ENCODE results near the gene SORCS2. TPM values are rescaled to one million over a fixed set of nuclear protein-coding genes. Genes with fewer than 3 reads are reported as not detected.

Gene SORCS2
- polyA plus RNA-seq, 1 of the 3 experiments (the other 2 are of a cell fraction), result 1.6 TPM

DNA sequence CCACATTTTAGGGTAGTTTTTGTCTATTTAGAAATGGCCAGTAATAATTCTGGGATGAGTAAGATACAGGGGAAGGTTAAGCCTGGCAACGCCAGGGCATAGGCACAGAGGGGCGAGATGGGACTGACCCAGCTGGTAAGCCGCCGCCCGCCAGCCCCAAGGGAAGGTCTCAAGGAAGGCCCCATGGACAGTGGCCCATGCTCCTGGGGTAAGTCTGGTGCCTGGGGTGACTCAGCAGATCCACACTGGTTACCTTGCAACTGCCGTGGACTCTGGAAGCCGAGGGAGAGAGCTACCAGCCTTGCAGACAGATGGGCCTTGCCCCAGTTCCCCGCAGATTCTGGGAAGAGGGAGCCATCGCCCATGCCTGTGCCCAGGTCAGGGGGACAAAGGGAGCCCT is 567.9 kb downstream of the SORCS2 start:
- no peak overlapping the region for H3K4me3 ChIP-seq (ENCODE audit: low read depth in 2 of 2, low read length in 1 of 2)
- ChIA-PET POLR2A (no interaction called here), CTCF (interaction anchor here (3.5 to 7.4 kb wide), 3 partner anchors 10 to 226 kb away, joined by 15 to 135 read pairs (median 46); no protein-coding TSS in a partner anchor)
- no peak for DNase-seq
- no peak overlapping the region for H3K4me2 ChIP-seq
- TF ChIP-seq, protein P1, sequence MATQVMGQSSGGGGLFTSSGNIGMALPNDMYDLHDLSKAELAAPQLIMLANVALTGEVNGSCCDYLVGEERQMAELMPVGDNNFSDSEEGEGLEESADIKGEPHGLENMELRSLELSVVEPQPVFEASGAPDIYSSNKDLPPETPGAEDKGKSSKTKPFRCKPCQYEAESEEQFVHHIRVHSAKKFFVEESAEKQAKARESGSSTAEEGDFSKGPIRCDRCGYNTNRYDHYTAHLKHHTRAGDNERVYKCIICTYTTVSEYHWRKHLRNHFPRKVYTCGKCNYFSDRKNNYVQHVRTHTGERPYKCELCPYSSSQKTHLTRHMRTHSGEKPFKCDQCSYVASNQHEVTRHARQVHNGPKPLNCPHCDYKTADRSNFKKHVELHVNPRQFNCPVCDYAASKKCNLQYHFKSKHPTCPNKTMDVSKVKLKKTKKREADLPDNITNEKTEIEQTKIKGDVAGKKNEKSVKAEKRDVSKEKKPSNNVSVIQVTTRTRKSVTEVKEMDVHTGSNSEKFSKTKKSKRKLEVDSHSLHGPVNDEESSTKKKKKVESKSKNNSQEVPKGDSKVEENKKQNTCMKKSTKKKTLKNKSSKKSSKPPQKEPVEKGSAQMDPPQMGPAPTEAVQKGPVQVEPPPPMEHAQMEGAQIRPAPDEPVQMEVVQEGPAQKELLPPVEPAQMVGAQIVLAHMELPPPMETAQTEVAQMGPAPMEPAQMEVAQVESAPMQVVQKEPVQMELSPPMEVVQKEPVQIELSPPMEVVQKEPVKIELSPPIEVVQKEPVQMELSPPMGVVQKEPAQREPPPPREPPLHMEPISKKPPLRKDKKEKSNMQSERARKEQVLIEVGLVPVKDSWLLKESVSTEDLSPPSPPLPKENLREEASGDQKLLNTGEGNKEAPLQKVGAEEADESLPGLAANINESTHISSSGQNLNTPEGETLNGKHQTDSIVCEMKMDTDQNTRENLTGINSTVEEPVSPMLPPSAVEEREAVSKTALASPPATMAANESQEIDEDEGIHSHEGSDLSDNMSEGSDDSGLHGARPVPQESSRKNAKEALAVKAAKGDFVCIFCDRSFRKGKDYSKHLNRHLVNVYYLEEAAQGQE (IDR thresholded peaks at IDR 0.05; ENCODE audit: low read depth, low read length), result no peak
- TF ChIP-seq TCF12 (IDR thresholded peaks at IDR 0.05), result no peak
- TF ChIP-seq SIN3A (IDR thresholded peaks at IDR 0.05; ENCODE audit: borderline replicate concordance, low read depth, low read length), result no peak
- no peak for TF ChIP-seq JUND (IDR thresholded peaks at IDR 0.05)
- peaks cover 31% of the 10 kb centered on the region for H3F3A ChIP-seq (replicated peaks; ENCODE audit: insufficient read depth)
- peaks cover 55 to 90% of the 10 kb centered on the region in 2 experiments for H3K36me3 ChIP-seq (replicated peaks in 1 of 2; ENCODE audit: control insufficient read depth in 1 of 2, insufficient read depth in 2 of 2, low read length in 1 of 2)
- no peak overlapping the region for H3K9ac ChIP-seq
- H3K27me3 ChIP-seq (ENCODE audit: insufficient read depth), result no peaks in the 10 kb centered on the region
- no peaks in the 10 kb centered on the region for H3K9me3 ChIP-seq
- no peaks in the 10 kb centered on the region; a peak in 1 of 4 replicates for H3K4me1 ChIP-seq (ENCODE audit: control insufficient read depth in 1 of 2, insufficient read depth in 2 of 2, low read depth in 1 of 2, low read length in 1 of 2)
- H4K20me1 ChIP-seq (ENCODE audit: insufficient read depth), result peaks cover 59% of the 10 kb centered on the region
- WGBS (ENCODE audit: low lambda C conversion rate), result 98% methylated on average over 6 of the region's 9 CpGs
- H3K27ac ChIP-seq (ENCODE audit: low read depth in 2 of 2, low read length in 1 of 2), result no peak overlapping the region; a peak in 1 of 4 replicates
- peaks cover 57% of the 10 kb centered on the region for H3K79me2 ChIP-seq (ENCODE audit: insufficient read depth)
- no peaks in the 10 kb centered on the region for H3K9me2 ChIP-seq
- H2AFZ ChIP-seq (ENCODE audit: low read depth), result no peak overlapping the region

DNA sequence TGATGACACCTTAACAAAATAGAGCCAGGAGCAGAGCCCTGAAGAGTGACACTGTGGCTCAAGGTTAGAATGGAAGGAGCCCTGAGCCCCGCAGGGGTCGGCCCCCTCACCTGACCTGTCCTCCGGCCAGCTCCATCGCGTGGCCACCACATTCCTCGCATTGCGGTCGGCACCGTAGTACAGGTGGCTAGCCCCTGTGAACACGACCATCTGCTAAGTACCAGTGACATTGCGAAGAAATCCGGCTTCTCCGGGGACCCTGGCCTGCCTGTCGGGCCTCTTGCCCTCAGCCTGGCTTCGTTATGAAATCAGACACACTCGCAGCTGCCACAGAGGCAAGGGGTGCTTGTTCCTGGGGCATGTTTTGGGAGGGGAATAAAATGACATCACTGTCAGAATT is 568.4 kb downstream of the SORCS2 start:
- H3K4me3 ChIP-seq (ENCODE audit: low read depth in 2 of 2, low read length in 1 of 2), result no peak overlapping the region
- no peak overlapping the region for H3K9ac ChIP-seq
- H3K9me2 ChIP-seq, result no peaks in the 10 kb centered on the region
- no peak overlapping the region for H2AFZ ChIP-seq (ENCODE audit: low read depth)
- H3K27me3 ChIP-seq (ENCODE audit: insufficient read depth), result no peaks in the 10 kb centered on the region
- peaks cover 61% of the 10 kb centered on the region for H3K79me2 ChIP-seq (ENCODE audit: insufficient read depth)
- no peaks in the 10 kb centered on the region; a peak in 1 of 4 replicates for H3K4me1 ChIP-seq (ENCODE audit: control insufficient read depth in 1 of 2, insufficient read depth in 2 of 2, low read depth in 1 of 2, low read length in 1 of 2)
- H3K36me3 ChIP-seq (replicated peaks in 1 of 2; ENCODE audit: control insufficient read depth in 1 of 2, insufficient read depth in 2 of 2, low read length in 1 of 2), result peaks cover 59 to 93% of the 10 kb centered on the region in 2 experiments
- CTCF ChIA-PET, result interaction anchor here (1.4 to 7.4 kb wide), 11 partner anchors 10 to 226 kb away, joined by 4 to 135 read pairs (median 11); no protein-coding TSS in a partner anchor
- no peaks in the 10 kb centered on the region for H3K9me3 ChIP-seq
- H3F3A ChIP-seq (replicated peaks; ENCODE audit: insufficient read depth), result peaks cover 35% of the 10 kb centered on the region
- POLR2A ChIA-PET, result no interaction called here
- no peak for TF ChIP-seq GATA2 (CRISPR knock-in tag; IDR thresholded peaks at IDR 0.05)
- no peak for TF ChIP-seq POLR2AphosphoS5 (IDR thresholded peaks at IDR 0.05; ENCODE audit: low read depth, low read length)
- no peak for TF ChIP-seq FOSL2 (IDR thresholded peaks at IDR 0.05; ENCODE audit: borderline replicate concordance, low read depth)
- no peak for TF ChIP-seq NRF1 (IDR thresholded peaks at IDR 0.05; ENCODE audit: low read depth, low read length)
- no peak for TF ChIP-seq RFX5 (IDR thresholded peaks at IDR 0.05; ENCODE audit: low read length)
- TF ChIP-seq, protein P2, sequence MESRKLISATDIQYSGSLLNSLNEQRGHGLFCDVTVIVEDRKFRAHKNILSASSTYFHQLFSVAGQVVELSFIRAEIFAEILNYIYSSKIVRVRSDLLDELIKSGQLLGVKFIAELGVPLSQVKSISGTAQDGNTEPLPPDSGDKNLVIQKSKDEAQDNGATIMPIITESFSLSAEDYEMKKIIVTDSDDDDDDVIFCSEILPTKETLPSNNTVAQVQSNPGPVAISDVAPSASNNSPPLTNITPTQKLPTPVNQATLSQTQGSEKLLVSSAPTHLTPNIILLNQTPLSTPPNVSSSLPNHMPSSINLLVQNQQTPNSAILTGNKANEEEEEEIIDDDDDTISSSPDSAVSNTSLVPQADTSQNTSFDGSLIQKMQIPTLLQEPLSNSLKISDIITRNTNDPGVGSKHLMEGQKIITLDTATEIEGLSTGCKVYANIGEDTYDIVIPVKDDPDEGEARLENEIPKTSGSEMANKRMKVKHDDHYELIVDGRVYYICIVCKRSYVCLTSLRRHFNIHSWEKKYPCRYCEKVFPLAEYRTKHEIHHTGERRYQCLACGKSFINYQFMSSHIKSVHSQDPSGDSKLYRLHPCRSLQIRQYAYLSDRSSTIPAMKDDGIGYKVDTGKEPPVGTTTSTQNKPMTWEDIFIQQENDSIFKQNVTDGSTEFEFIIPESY (IDR thresholded peaks at IDR 0.05; ENCODE audit: borderline replicate concordance, low read depth), result no peak
- TF ChIP-seq RXRA (IDR thresholded peaks at IDR 0.05; ENCODE audit: borderline replicate concordance, low read depth), result no peak
- TF ChIP-seq TAF1 (IDR thresholded peaks at IDR 0.05; ENCODE audit: borderline replicate concordance, low read depth, low read length), result no peak
- no peak for TF ChIP-seq SMC3 (IDR thresholded peaks at IDR 0.05; ENCODE audit: low read depth, low read length)
- TF ChIP-seq, protein P3, sequence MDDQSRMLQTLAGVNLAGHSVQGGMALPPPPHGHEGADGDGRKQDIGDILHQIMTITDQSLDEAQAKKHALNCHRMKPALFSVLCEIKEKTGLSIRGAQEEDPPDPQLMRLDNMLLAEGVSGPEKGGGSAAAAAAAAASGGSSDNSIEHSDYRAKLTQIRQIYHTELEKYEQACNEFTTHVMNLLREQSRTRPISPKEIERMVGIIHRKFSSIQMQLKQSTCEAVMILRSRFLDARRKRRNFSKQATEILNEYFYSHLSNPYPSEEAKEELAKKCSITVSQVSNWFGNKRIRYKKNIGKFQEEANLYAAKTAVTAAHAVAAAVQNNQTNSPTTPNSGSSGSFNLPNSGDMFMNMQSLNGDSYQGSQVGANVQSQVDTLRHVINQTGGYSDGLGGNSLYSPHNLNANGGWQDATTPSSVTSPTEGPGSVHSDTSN (IDR thresholded peaks at IDR 0.05), result no peak
- no peak for TF ChIP-seq SIN3A (IDR thresholded peaks at IDR 0.05; ENCODE audit: borderline replicate concordance, low read depth, low read length)
- 90% methylated on average over 11 of the region's 16 CpGs for WGBS (ENCODE audit: low lambda C conversion rate)
- no peak overlapping the region for H3K4me2 ChIP-seq
- H4K20me1 ChIP-seq (ENCODE audit: insufficient read depth), result peaks cover 64% of the 10 kb centered on the region
- H3K27ac ChIP-seq (ENCODE audit: low read depth in 2 of 2, low read length in 1 of 2), result no peak overlapping the region
- no peak for DNase-seq

Data from SK-N-SH (cell line).